CD4-positive, alpha-beta T cell treated with Interleukin-17A for 1 hour (primary cell): ENCODE results near the gene DET1.
"Not testable (repeated sequence)": the region's sequence is repeated elsewhere in the genome, so short reads cannot be mapped to it uniquely, and the experiment has no call there.

ENCODE experiments used
- DNase-seq: peaks from one replicate; pipeline ENCODE4 v3.0.0-alpha.2; 2020

DET1 gene

GRCh38 chr15:88539441-88539840 lies 7.0 kb downstream of the DET1 start:
- DNase-seq: no peak

GRCh38 chr15:88538972-88539371 lies 7.5 kb downstream of the DET1 start:
- DNase-seq: no peak

GRCh38 chr15:88537591-88538317 lies 8.7 kb downstream of the DET1 start:
- DNase-seq: no peak

- no peak for DNase-seq
These were observed 10.7 kb downstream of the DET1 start for GRCh38 chr15:88535607-88536313.

GRCh38 chr15:88535100-88535499 lies 11.4 kb downstream of the DET1 start:
- DNase-seq: no peak

- no peak for DNase-seq
These were observed 13.1 kb downstream of the DET1 start for GRCh38 chr15:88533376-88533775.

GRCh38 chr15:88529021-88529630 lies 17.4 kb downstream of the DET1 start:
- no peak for DNase-seq

GRCh38 chr15:88526247-88526879 lies 20.1 kb downstream of the DET1 start:
- DNase-seq: no peak

- DNase-seq: no peak
These were observed 21.1 kb downstream of the DET1 start for GRCh38 chr15:88525418-88525817.

GRCh38 chr15:88524094-88524493 lies 22.4 kb downstream of the DET1 start:
- DNase-seq: not testable (repeated sequence)

- no peak for DNase-seq
These were observed 27.6 kb downstream of the DET1 start for GRCh38 chr15:88518903-88519302.

GRCh38 chr15:88513195-88513594 lies 33.3 kb downstream of the DET1 start:
- DNase-seq: no peak

- no peak for DNase-seq
These were observed 33.9 kb downstream of the DET1 start for GRCh38 chr15:88512601-88513000.

- DNase-seq: no peak
These were observed 34.4 kb downstream of the DET1 start for GRCh38 chr15:88512078-88512477.

- no peak for DNase-seq
These were observed 35.3 kb downstream of the DET1 start for GRCh38 chr15:88511161-88511560.

- DNase-seq: no peak
These were observed 36.5 kb downstream of the DET1 start for GRCh38 chr15:88509964-88510363.

GRCh38 chr15:88509321-88509720 lies 37.2 kb downstream of the DET1 start:
- no peak for DNase-seq

- DNase-seq: no peak
These were observed 39.9 kb downstream of the DET1 start for GRCh38 chr15:88506628-88507027.

GRCh38 chr15:88505721-88506120 lies 40.8 kb downstream of the DET1 start:
- DNase-seq: no peak

GRCh38 chr15:88504445-88504844 lies 42.0 kb downstream of the DET1 start:
- DNase-seq: no peak

- DNase-seq: no peak
These were observed 47.5 kb downstream of the DET1 start for GRCh38 chr15:88498996-88499395.

- no peak for DNase-seq
These were observed 49.2 kb downstream of the DET1 start for GRCh38 chr15:88497109-88497765.

- no peak for DNase-seq
These were observed 52.6 kb downstream of the DET1 start for GRCh38 chr15:88493844-88494243.
